Measurements from ENCODE around the gene FBRSL1. TPM values are rescaled to one million over a fixed set of nuclear protein-coding genes. Genes with fewer than 3 reads are reported as not detected.

The FBRSL1 gene
- total RNA-seq, 1 donor from 2014 or later: 211 TPM

DNA sequence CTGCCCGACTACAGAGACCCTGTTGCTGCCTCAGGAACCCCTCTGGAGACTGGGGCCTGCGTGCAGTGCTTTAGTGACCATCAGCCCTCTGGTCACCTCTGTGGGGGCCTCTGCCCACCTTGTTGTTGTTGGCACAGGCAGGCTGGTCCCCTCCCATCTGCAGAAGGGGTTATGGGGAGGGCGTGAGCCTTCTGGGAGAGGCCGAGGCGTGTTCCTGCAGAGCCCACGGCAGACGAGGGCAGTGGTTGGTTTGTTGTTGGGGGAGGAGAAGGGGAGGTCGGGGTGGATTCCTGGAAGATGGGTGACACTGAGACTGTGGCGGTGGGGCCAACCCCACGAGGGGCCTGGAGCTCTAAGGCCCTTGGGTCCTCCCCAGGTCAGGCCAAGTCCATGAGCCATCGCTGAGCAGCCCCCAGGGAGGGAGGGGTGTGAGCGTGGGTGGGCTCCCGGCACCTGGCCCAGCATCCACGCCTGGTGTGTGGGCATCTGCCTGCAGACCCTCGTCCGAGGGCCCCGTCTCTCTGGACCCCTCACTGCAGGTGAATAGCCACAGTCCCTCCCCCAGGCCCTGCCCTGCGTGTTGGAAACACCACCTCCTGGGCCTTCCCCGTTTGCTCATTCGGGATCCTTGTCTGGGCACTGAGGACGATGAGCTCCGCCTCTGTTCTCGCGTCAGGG, 23.6 kb downstream of the FBRSL1 start:
- Mint-ChIP-seq H3K9me3 (ENCODE audit: unreplicated experiment) (peaks cover 18% of the 10 kb centered on the region), H3K27ac (ENCODE audit: unreplicated experiment) (peak overlapping the region; percentile 66), H3K27me3 (ENCODE audit: unreplicated experiment) (peaks cover 8% of the 10 kb centered on the region), H3K4me1 (ENCODE audit: low read depth, unreplicated experiment) (peaks cover 15% of the 10 kb centered on the region), H3K4me3 (ENCODE audit: unreplicated experiment) (no peak overlapping the region), H3K36me3 (ENCODE audit: unreplicated experiment) (peaks cover 12% of the 10 kb centered on the region)
- TF ChIP-seq, protein P1, sequence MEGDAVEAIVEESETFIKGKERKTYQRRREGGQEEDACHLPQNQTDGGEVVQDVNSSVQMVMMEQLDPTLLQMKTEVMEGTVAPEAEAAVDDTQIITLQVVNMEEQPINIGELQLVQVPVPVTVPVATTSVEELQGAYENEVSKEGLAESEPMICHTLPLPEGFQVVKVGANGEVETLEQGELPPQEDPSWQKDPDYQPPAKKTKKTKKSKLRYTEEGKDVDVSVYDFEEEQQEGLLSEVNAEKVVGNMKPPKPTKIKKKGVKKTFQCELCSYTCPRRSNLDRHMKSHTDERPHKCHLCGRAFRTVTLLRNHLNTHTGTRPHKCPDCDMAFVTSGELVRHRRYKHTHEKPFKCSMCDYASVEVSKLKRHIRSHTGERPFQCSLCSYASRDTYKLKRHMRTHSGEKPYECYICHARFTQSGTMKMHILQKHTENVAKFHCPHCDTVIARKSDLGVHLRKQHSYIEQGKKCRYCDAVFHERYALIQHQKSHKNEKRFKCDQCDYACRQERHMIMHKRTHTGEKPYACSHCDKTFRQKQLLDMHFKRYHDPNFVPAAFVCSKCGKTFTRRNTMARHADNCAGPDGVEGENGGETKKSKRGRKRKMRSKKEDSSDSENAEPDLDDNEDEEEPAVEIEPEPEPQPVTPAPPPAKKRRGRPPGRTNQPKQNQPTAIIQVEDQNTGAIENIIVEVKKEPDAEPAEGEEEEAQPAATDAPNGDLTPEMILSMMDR (IDR thresholded peaks at IDR 0.05; ENCODE audit: partially characterized antibody, unreplicated experiment): no peak
- DNase-seq: no peak

DNA sequence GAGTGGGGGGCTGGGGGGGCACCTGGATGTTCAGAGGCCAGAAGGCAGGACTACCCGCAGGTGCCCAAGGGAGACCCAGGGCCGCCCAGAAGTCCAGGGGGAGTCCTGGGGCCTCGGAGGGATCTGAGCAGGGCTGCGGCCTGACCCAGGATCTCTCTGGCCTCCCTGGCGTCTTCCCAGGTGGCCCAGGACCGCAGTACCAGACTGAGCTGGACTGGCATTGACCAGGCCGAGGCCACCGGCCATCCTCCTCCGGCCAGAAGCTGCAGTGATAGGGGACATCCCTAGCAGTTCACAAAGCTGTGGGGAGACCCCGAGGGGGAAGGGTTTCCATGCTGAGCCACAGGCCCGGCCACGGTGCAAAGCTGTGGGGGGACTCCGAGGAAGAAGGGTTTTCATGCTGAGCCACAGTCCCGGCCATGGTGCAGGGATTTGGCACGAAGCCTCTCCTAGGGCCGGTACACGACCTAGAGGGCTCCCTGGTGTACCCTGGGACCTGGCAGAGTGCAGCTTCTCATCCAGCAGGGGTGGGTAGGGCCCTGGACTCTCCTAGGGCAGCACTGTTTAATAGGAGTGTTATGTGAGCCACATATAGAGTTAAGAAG, 24.4 kb downstream of the FBRSL1 start:
- peaks cover 15% of the 10 kb centered on the region for H3K4me1 Mint-ChIP-seq (ENCODE audit: low read depth, unreplicated experiment)
- DNase-seq: no peak
- TF ChIP-seq, protein P1 (IDR thresholded peaks at IDR 0.05; ENCODE audit: partially characterized antibody, unreplicated experiment): no peak
- peaks cover 8% of the 10 kb centered on the region for H3K27me3 Mint-ChIP-seq (ENCODE audit: unreplicated experiment)
- H3K27ac Mint-ChIP-seq (ENCODE audit: unreplicated experiment): no peak overlapping the region
- peaks cover 21% of the 10 kb centered on the region for H3K9me3 Mint-ChIP-seq (ENCODE audit: unreplicated experiment)
- H3K36me3 Mint-ChIP-seq (ENCODE audit: unreplicated experiment): peaks cover 19% of the 10 kb centered on the region
- no peak overlapping the region for H3K4me3 Mint-ChIP-seq (ENCODE audit: unreplicated experiment)

DNA sequence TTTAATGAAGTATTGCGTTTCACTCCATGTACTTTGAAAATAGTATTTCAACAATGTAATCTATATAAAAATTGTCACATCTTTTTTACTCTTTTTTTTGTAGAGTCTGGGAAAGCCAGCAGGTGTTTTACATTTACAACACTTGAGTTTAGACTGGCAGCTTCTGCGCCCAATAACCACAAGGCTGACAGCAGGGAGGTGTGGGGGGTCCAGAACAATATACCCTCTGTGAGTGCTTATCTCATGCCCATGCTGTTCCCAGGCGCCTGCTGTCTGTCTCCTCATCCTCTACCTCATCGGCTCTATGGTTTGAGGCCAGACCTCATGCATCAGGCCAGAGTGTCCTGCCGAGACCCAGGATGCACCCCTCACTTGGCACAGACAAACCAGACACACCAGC, 24.9 kb downstream of the FBRSL1 start:
- Mint-ChIP-seq H3K4me1 (ENCODE audit: low read depth, unreplicated experiment) (peaks cover 15% of the 10 kb centered on the region), H3K27me3 (ENCODE audit: unreplicated experiment) (peaks cover 8% of the 10 kb centered on the region), H3K4me3 (ENCODE audit: unreplicated experiment) (no peak overlapping the region), H3K36me3 (ENCODE audit: unreplicated experiment) (peaks cover 21% of the 10 kb centered on the region), H3K27ac (ENCODE audit: unreplicated experiment) (no peak overlapping the region), H3K9me3 (ENCODE audit: unreplicated experiment) (peaks cover 24% of the 10 kb centered on the region)
- TF ChIP-seq, protein P1 (IDR thresholded peaks at IDR 0.05; ENCODE audit: partially characterized antibody, unreplicated experiment): no peak
- DNase-seq: no peak

GRCh38 chr12:132516095-132517012, 26.4 kb downstream of the FBRSL1 start:
- Mint-ChIP-seq H3K27me3 (ENCODE audit: unreplicated experiment) (peaks cover 13% of the 10 kb centered on the region), H3K4me3 (ENCODE audit: unreplicated experiment) (no peak overlapping the region), H3K27ac (ENCODE audit: unreplicated experiment) (peak overlapping the region; percentile 52), H3K4me1 (ENCODE audit: low read depth, unreplicated experiment) (peaks cover 15% of the 10 kb centered on the region), H3K9me3 (ENCODE audit: unreplicated experiment) (peaks cover 21% of the 10 kb centered on the region), H3K36me3 (ENCODE audit: unreplicated experiment) (peaks cover 21% of the 10 kb centered on the region)
- TF ChIP-seq, protein P1 (IDR thresholded peaks at IDR 0.05; ENCODE audit: partially characterized antibody, unreplicated experiment): no peak
- DNase-seq: no peak

Data from glutamatergic neuron (in vitro differentiated cells).